Esophagus muscularis mucosa (tissue), 4 donors: Measurements from ENCODE around the gene MCOLN1. TPM values are rescaled to one million over a fixed set of nuclear protein-coding genes. Genes with fewer than 3 reads are reported as not detected.

Source experiments
- DNase-seq: peaks from one replicate; pipeline ENCODE4 v3.0.0-alpha.2; 2017; ENCODE audit errors: extremely low spot score
- H3K27ac ChIP-seq, 4 donors: fragments of 200-600 bp; sonication (generic); replicated peaks in 1 of 4; 1 replicate in 3 of 4; 2 replicates in 1 of 4; pipeline ENCODE4 v1.5.1; 2016 to 2019; ENCODE audit warnings: mild to moderate bottlenecking in 1 of 4
- H3K27me3 ChIP-seq, 4 donors: fragments of 200-600 bp; sonication (generic); one replicate each; pipeline versions ENCODE4 v1.5.1 to v1.6.0; 2016 to 2019
- H3K36me3 ChIP-seq, 4 donors: fragments of 200-600 bp; sonication (generic); one replicate each; pipeline ENCODE4 v1.5.1; 2016 to 2019
- H3K4me1 ChIP-seq, 4 donors: fragments of 200-600 bp; sonication (generic); one replicate each; pipeline ENCODE4 v1.5.1; 2016 to 2019
- H3K4me3 ChIP-seq, 4 donors: fragments of 200-600 bp; sonication (generic); 1 replicate in 2 of 4; 2 replicates in 2 of 4; pipeline ENCODE4 v1.5.1; 2016 to 2019; ENCODE audit warnings: mild to moderate bottlenecking in 4 of 4, moderate library complexity in 1 of 4
- H3K9me3 ChIP-seq, 4 donors: fragments of 200-600 bp; sonication (generic); 1 replicate in 3 of 4; 2 replicates in 1 of 4; pipeline ENCODE4 v1.5.1; 2016 to 2019
- CTCF ChIP-seq, 3 experiments: fragments of 200-600 bp in 2 of 3; fragments of 450-650 bp in 1 of 3; sonication (generic) in 2 of 3; IDR thresholded peaks; one replicate each; pipeline ENCODE4 v1.5.1; 2017 to 2019; ENCODE audit warnings: antibody characterized with exemption in 3 of 3, mild to moderate bottlenecking in 2 of 3, moderate library complexity in 1 of 3
- EP300 ChIP-seq: sonication (generic); formaldehyde crosslinking; IDR thresholded peaks from one replicate; pipeline ENCODE4 v1.6.1; 2017; ENCODE audit warnings: antibody characterized with exemption
- POLR2A ChIP-seq: fragments of 450-650 bp; IDR thresholded peaks from one replicate; pipeline ENCODE4 v1.6.1; 2017; ENCODE audit warnings: antibody characterized with exemption, moderate library complexity, mild to moderate bottlenecking, low read depth
- POLR2AphosphoS5 ChIP-seq, 2 donors: sonication (generic); formaldehyde crosslinking; IDR thresholded peaks; one replicate each; pipeline ENCODE4 v1.6.1; 2017; ENCODE audit warnings: antibody characterized with exemption in 2 of 2
- WGBS: methylation state at CpG from one replicate; pipeline ENCODE4 v1.1.5; 2018; 5-methylcytosine and 5-hydroxymethylcytosine counted together
- intact Hi-C: fragments of 100-400 bp; cut with DNase I; formaldehyde crosslinking; loops from one replicate; pipeline ENCODE4 v1.15.1; 2023
- total RNA-seq, 4 donors: library from RNA; depleted of rRNA; stranded (reverse); fragments of >200 nt; gene quantifications; one replicate each; pipeline versions ENCODE4 v1.1.0 to v1.2.1, GENCODE V29; 2016

Gene MCOLN1
- total RNA-seq, 4 donors from 2014 or later = 11.3 to 20.7 (median 14.4) TPM

GRCh38 chr19:7507884-7508283 lies 14.5 kb upstream of the MCOLN1 start:
- H3K4me1 ChIP-seq = peaks cover 6 to 33% (median 26%) of the 10 kb centered on the region in 4 donors
- no peak for DNase-seq
- H3K27me3 ChIP-seq = peaks cover 0 to 31% (median 6%) of the 10 kb centered on the region in 4 donors
- H3K27ac ChIP-seq = no peak overlapping the region
- TF ChIP-seq POLR2AphosphoS5 (IDR thresholded peaks at IDR 0.05) = no peak
- TF ChIP-seq POLR2A = no peak
- TF ChIP-seq CTCF (IDR thresholded peaks at IDR 0.05) = no peak
- no peak for TF ChIP-seq EP300
- intact Hi-C loops = no loop called here
- no peaks in the 10 kb centered on the region for H3K36me3 ChIP-seq
- no peaks in the 10 kb centered on the region for H3K9me3 ChIP-seq
- 40% methylated on average over 10 of the region's 11 CpGs for WGBS
- no peak overlapping the region for H3K4me3 ChIP-seq

DNA sequence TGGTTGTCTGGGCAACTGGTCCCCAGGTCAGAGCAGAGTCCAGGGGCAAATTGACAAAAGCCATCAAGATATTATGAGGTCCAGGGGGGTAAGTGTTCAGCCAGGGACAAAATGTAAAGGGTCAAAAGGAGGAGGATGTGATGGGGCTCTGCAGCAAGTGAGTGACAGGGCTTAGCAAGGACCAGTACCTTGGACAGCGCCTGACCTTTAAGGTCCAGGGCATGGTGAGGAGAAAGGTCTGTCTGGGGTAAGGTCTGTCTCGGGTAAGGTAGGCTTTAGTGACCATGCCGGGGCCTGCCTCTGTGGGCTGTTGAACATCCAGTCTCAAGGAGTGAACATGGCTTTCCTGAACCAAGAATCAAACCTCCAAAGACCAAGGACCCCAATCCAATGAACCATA lies 12.8 kb upstream of the MCOLN1 start:
- 24% methylated on average over 3 of the region's 3 CpGs for WGBS
- intact Hi-C loops = no loop called here
- Histone ChIP-seq H3K27ac (no peak overlapping the region), H3K36me3 (no peaks in the 10 kb centered on the region), H3K4me3 (no peak overlapping the region), H3K4me1 (peaks cover 8 to 40% (median 32%) of the 10 kb centered on the region in 4 donors), H3K27me3 (peaks cover 0 to 14% (median 5%) of the 10 kb centered on the region in 4 donors), H3K9me3 (no peaks in the 10 kb centered on the region)
- DNase-seq = no peak
- TF ChIP-seq EP300 = no peak
- no peak for TF ChIP-seq POLR2A

DNA sequence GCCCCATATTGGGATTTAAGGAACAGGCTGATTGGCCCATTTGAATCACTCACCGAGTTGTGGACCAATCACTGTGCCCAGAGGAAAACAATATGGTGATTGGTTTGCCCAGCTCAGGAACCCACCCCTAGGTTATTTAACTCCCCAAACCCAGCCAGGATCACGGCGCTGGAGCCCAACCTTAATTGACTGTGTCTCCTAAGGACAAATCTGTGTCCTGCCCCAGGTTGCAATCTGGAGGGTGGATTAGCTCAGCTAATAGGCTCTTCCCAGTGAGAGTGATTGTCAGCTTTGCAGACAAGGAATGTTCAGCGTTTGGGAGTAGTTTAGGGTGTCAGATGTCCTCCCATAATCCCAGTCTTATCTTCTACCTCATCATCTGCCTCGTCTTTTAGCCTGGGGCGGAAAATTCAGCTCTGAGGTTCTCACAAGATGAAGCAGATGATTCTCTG lies 10.0 kb upstream of the MCOLN1 start:
- no peaks in the 10 kb centered on the region for H3K36me3 ChIP-seq
- H3K4me1 ChIP-seq = peaks cover 21 to 39% (median 37%) of the 10 kb centered on the region in 4 donors
- no peaks in the 10 kb centered on the region for H3K27me3 ChIP-seq
- 59% methylated on average over 4 of the region's 6 CpGs for WGBS
- no peak overlapping the region for H3K4me3 ChIP-seq
- no peak for DNase-seq
- intact Hi-C loops = no loop called here
- H3K9me3 ChIP-seq = no peaks in the 10 kb centered on the region
- TF ChIP-seq CTCF (IDR thresholded peaks at IDR 0.05) = no peak
- no peak for TF ChIP-seq POLR2A
- no peak for TF ChIP-seq EP300
- no peak for TF ChIP-seq POLR2AphosphoS5 (IDR thresholded peaks at IDR 0.05)
- H3K27ac ChIP-seq = no peak overlapping the region

- no peaks in the 10 kb centered on the region for H3K27me3 ChIP-seq
- no peak overlapping the region for H3K4me3 ChIP-seq
- H3K27ac ChIP-seq = peak overlapping the region; percentile 87 to 93 (median 90)
- no peak for TF ChIP-seq EP300
- TF ChIP-seq CTCF (IDR thresholded peaks at IDR 0.05) = no peak
- no peak for TF ChIP-seq POLR2A
- no peak for TF ChIP-seq POLR2AphosphoS5 (IDR thresholded peaks at IDR 0.05)
- DNase-seq = no peak
- intact Hi-C loops = no loop called here
- H3K36me3 ChIP-seq = peaks cover 0 to 2% (median under 1%) of the 10 kb centered on the region in 4 donors
- no peaks in the 10 kb centered on the region for H3K9me3 ChIP-seq
- peaks cover 21 to 38% (median 37%) of the 10 kb centered on the region in 4 donors for H3K4me1 ChIP-seq
- 91% methylated on average over 5 of the region's 5 CpGs for WGBS
These were observed 8.4 kb upstream of the MCOLN1 start for GRCh38 chr19:7513809-7514642.

GRCh38 chr19:7515110-7515644 lies 7.2 kb upstream of the MCOLN1 start:
- H3K36me3 ChIP-seq = peaks cover 8 to 14% (median 12%) of the 10 kb centered on the region in 4 donors
- TF ChIP-seq POLR2AphosphoS5 (IDR thresholded peaks at IDR 0.05) = peak; percentile 78 to 84
- no peak for TF ChIP-seq CTCF (IDR thresholded peaks at IDR 0.05)
- TF ChIP-seq EP300 = peak; percentile 56
- 53% methylated on average over 13 of the region's 13 CpGs for WGBS
- no peaks in the 10 kb centered on the region for H3K9me3 ChIP-seq
- H3K4me3 ChIP-seq = peak overlapping the region; percentile 77 to 91 (median 81)
- H3K27ac ChIP-seq = peak overlapping the region; percentile 87 to 93 (median 90)
- no peaks in the 10 kb centered on the region for H3K27me3 ChIP-seq
- intact Hi-C loops = loop anchor here (5.0 kb wide), 1 partner anchor 118 kb away; no protein-coding TSS in a partner anchor
- peaks cover 21 to 38% (median 37%) of the 10 kb centered on the region in 4 donors for H3K4me1 ChIP-seq
- no peak for DNase-seq
